EH (cell line): ENCODE measurements around the gene FBLN5.

Source experiments
- DNase-seq: peaks from one replicate; pipeline ENCODE4 v3.0.0-alpha.2; 2015; ENCODE audit warnings: low read depth

Gene FBLN5, protein sequence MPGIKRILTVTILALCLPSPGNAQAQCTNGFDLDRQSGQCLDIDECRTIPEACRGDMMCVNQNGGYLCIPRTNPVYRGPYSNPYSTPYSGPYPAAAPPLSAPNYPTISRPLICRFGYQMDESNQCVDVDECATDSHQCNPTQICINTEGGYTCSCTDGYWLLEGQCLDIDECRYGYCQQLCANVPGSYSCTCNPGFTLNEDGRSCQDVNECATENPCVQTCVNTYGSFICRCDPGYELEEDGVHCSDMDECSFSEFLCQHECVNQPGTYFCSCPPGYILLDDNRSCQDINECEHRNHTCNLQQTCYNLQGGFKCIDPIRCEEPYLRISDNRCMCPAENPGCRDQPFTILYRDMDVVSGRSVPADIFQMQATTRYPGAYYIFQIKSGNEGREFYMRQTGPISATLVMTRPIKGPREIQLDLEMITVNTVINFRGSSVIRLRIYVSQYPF

DNA sequence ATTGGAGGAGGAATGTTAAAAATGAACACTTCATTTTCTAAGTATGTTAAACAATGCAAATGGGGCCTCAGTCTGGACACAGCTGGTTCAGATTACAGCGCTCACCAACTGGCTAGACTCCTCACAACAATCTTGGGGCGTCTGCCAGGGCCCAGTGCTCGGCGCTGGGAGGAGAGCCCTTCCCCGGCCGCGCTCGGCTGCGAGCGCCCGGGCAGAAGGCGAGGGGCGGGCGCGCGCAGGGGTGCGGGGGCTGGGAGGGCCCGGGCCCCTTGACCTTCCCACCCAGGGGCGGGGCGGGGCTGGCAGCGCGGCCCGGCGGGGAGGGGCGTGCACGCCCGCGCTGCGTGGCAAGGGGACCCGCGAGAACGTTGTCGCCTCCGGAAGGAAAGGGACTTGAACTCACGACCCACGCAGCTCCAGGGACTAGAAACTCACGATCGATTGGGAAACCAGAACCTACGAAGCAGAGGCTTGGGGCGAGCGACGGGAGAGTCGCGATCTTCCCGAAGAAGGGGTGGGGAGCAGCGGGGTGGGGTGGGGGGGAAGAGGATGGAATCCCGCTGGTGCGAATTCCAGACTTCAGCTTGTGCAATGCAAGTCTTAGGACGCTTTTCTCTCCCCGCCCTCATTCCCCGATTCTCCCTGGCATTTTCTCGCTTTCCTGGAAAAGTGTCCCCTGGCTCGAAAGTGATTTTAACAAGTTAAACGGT, at the start of gene FBLN5:
FBLN5 (minus strand) TSS at position 220 of the 710 bp plus-strand sequence. CDS start 465 bp downstream, outside the sequence.
- peak; percentile 93 for DNase-seq

DNA sequence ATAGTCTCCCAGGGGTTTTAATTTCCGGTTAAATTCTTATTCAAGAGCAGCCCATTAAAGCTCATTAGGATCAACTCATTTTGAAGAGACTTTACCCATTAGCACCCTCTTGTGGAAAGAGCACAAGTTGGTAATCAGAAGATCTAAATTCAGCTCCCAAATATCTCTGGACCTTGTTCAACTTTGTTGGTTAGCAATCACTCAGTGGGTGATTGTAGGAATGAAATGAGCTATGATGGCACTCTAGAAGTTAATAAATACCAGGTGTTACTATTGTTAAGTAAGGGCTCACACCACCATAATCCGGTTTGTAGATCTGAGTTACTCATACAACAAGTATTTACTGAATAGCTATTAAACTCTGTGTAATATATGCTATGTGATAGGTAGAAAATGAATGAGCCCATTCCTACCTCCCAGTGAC, 49.5 kb upstream of the FBLN5 start:
- peak; percentile 86 for DNase-seq

DNA sequence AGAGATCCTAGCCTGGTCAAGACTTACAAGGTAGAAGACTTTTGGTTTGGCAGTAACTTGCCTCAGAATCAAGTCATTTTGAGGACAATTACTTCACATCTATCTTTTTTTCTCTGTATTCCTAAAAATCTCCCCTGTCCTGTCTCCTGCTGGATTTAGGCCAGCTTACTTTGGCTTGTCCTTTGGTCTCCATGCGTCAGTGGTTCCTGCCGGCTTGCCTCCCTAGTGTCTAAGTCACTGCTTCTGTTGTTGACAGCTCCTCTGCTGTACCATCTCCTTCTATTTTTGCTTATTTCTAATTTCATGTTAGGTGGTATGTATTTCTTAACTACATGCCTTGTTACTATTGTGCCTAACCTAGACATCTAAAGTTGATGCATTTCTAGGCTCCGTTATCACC, 39.7 kb upstream of the FBLN5 start:
- no peak for DNase-seq

DNA sequence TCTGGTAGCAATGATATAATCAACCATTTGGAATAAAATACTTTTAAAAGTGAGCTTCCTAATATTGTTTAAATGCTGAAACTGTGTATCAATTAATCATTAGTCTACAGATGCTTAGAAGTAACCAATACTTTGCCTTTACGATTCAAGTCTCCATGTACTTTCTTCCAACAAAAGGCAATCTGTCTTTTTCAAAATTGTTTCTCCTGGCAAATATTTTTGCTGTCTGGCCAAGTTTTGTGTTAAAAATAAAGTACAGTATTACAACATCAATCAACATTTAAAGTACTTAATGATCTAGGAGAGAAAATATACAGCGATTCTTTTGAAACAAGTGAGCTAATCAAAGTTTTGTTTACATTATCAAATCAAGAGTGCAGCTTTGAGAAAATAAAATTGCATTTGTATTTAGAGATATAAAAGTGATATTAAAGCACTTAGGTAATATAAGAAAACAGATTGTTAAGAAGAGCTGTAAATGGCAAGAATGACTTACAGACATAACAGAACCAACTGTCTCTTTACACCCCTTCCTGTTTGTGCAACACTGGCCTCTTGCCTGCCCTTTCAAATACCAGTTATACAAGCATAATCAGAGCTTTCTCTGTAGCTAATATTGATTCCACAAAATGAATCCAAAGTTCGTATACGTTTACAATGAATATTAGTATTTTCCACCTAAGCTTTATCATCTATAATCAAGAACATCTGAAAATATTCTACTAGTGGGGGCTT, 38.2 kb upstream of the FBLN5 start:
- peak; percentile 40 for DNase-seq

DNA sequence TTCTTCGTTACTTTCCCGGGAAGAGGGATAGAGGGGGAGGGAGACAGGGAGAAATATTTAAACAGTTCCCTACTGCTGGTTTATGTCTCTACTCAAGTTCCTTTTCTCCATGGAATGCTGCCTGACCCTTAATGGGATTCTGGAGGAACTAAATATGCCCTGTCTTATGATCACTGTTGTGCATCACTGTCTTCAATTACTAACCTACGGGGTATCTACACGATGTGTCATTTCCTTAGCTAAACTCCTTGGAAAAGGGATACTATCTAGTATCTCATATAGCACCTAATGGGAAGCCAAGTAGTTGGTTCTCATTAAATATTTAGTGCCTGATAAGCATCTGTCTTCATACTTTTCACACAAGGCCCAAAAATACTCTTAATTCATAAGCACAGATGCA, 37.5 kb upstream of the FBLN5 start:
- peak; percentile 85 for DNase-seq

DNA sequence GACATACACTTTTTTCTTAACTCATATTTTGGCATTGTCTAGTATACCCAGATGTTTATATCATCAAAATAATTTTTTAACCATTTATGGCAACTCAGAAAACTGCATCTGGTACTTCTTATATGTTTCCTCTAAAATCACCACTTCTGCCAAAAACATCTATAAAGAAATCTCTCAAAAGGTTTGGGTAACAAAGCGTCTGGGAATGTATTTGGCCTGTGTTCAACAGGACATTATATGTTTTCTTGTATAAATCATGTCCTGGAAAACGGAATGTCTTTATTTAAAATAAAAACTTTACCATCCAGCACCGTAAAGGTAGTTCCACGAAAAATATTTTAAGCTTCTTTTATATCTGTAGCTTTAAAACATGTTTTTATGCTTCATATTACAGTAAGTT, 36.1 kb upstream of the FBLN5 start:
- DNase-seq, result no peak

DNA sequence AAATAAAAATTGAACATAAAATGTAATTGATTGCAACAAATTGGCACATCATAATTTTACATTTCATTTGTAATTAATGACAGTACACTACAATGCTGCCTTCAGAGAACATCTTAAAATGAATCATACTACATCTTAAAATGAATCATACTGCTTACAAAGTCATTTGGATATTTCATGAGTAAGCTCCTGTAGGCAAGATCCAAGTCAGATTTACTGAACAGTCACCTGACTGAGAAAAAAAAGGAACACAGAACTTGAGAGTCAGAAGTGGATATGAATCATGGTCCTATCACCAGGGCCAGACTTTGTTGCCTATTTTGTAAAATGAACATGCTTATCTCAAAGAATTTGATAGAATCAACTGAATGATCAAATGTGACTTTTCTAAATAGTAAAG, 32.7 kb upstream of the FBLN5 start:
- DNase-seq, result peak; percentile 90

DNA sequence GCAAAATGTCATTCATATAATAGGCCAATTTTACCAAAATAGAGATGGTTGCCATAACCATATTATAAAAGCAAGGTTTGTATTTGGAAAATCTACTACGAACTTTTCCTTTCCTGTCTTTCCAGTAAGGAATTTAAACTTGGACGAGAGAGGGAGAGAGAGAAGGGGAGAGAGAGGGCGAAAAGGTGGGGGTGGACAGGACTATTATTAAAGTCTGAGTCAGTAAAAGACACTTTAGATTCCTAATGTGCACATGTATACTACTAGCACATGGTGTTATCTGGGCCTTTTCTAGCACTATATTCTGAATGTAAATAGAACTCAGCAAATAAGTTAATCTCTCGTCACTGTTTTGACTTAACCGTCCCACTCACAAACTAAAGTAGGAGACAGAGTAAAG, 30.4 kb upstream of the FBLN5 start:
- peak; percentile 44 for DNase-seq

DNA sequence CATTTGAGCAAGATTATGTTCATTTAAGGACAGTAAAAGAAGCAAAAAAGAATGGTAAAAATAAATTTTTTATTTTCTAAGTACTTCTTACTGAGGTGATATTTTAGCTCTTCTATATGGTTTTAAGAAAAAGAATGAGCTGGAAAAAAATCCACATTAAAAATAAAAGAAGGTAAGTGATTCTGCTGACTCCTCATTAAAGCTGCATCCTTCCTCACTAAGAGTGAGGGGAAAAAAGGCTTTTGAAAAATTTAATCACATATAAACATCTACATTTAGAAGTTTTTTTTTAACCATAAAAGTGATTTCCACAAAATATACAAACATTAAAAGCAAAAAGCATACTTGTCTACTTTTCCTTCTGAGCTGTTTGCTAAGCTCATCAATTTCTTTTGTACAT, 28.3 kb upstream of the FBLN5 start:
- DNase-seq, result no peak

DNA sequence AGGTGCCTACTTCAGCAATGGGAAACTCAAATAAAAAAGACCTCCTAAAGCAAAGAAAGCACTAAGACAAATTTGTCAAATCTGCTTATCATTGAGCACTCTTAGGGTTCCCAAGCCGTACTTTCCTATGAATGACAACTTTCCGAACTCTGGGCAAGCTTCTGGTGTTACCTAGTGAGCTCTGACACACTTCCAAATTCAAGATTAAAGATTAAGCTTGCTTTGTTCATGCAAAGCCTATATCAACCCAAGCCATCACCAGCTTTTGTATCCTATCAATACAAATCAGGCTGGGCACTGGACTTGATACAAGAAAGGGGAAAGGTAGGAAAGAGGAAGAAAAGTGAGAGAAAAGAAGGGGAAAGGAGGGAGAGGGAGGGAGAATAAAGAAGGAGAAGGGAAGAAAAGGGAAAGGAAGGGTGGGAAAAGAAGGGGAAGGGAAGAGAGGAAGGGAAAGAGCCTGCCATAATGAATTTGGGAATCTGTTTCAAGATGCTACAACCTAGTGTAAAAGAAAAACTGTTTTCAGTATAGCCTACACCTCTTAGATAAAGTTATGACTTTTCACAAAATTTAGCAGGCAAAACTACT, 23.8 kb upstream of the FBLN5 start:
- no peak for DNase-seq

DNA sequence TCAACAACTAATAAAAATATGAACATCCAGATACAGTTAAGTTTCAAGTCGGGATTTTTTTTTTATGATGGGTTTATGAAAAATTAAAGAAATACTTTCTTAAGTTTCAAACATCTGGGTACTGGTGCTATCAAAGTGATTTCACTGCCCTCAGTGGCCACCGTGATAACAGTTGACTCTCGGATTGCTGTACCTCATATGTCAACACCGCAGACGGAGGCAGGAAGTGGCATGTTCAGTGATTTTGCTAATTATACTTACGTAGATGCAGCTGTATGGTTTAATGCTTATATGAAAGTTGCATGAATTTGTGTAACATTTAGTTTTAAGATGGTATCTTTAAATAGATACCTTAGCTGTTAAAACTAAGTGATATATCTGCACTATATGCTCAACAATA, 20.8 kb upstream of the FBLN5 start:
- no peak for DNase-seq

DNA sequence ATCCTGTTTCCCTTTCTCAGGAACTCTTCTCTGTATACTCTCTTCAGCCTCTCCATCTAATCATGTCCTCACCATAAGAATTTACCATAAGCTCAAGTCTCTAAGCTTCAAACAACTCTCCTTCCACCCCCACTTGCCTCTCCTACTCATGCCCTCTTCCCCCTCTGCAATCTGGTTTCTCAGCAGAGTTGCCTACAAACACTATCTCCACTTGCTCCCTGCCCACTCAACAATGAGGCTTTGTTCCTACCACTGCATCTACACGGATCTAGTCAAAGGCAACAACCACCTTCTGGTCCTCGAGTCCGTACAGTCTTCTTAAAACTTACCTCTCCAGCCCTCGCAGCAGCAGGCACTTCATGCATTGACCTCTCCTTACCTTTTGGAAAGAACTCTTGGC, 17.2 kb upstream of the FBLN5 start:
- DNase-seq, result no peak

DNA sequence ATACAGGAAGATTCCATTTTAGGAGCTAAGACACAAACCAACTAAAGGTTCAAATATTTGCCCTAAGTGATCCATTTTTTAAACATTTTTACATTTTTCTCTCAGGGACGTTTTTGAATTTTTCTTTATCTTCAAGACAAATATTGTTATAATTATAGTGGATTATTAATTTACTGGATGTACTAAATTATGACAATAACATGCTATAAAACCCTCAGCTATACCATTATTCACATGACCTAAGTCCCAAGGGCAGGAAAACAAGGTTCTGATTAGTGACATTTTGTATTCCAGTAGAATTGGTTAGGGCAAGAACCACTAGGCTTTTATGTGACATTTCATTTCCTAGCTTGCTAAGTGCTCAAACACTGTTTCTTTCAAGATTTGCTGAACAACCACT, 16.5 kb upstream of the FBLN5 start:
- no peak for DNase-seq

DNA sequence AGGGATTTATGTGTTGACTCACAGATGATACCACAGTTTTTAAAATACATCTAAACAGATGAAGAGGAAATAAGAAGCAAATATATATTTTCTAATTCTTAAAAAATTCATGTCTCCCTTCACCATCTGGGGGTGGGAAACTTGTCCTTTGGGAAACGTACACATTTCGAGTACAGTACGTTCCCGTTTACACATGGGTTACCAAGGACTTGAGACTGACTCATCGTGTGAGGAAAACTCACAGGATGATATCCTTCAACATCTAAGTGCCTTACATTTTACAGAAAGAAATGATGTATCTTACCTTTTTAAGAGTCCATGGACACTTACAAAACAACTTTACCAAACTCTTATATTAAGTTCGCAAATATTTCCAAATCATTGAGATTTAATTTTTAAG, 16.0 kb upstream of the FBLN5 start:
- DNase-seq, result no peak

DNA sequence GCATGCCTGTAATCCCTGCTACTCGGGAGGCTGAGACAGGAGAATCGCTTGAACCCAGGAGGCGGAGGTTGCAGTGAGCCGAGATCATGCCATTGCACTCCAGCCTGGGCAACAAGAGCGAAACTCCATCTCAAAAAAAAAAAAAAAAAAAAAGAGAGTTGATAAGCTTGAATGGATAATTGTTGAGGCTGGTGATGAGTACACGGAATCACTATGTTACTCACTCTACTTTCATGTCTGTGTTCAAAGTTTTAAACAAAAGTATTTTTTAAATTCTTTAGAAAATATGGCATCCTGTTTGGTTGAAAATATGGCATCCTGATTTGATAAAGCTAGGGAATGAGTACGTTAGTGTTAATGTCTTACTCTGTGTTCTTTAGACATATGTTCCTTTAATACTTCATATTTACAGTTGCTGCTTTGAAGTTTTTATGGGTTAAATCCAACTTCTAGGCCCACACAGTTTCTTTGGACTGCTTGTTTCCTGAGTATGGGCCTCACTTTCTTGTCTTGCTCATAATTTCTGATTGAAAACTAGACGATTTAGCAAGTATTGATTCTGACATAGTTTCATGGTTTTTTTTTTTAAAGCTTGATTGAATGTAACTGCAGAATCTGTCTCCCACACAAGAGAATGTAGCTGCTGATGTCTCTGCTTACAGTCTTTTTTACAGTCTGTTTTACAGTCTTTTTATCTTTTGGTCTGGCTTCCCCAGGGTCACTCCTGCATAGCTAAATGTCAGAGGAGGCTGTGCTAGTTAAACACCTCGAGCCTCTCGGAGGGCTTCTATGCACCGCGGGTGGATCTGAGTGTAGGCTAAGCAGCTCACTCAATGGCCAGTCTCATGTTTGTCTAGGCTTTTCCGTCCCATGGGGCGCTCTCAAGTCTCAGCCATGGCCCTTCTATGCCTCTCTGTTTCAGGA, 14.1 kb upstream of the FBLN5 start:
- DNase-seq, result no peak

DNA sequence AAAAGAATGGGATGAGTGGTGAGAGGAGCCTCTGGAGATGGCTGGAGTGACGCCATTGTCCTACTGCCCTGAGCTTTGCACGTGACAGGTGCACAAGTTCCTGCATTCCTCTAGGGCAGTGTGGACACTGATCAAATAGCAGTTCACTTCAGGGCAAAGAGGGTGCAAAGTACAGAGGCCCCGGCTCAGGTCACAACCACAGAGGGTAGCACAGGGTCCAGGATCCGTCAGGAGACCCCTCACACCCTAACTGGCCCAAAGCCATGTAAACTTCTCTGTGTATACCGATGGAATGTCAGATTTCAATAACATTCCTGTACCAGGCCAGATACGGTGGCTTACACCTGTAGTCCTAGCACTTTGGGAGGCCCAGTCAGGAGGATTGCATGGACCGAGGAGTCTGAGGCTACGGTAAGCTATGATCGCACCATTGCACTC, 10.4 kb upstream of the FBLN5 start:
- no peak for DNase-seq

DNA sequence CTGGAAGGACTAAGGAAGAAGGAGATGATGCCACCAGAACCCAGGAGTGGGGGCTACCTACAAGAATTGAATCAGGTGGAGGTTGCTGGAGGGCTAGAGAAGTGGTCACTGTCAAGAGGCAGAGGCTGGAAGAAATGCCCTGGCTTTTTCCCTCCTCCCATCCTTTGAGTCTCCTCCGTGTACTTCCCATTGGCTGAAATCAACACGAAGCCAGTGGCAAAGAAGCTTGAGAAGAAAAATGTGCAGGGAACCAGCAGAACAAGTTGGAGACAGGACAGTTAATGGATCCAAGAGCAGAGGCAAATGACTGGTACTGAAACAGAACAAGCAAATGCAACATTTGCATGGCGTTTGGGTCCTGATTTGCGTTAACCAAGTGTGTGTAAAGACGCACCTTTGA, 9.1 kb upstream of the FBLN5 start:
- no peak for DNase-seq

DNA sequence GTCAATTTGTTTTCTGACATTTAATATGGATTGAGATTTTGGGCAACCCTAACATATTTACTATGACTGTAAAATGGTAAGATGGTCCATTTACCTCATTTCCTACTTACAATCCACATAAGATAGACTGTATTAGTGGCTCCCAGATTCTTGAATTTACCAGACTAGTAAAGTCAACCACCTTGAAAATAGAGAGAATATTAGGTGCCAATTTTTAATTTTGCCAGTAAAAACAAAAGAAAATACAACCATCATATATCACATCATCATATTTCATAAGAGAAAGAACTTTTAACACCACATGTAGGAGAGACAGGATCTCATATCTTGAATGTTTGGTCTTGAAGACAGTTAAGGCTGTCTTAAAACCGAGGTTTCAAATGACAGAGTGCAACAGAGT, 7.7 kb upstream of the FBLN5 start:
- no peak for DNase-seq

DNA sequence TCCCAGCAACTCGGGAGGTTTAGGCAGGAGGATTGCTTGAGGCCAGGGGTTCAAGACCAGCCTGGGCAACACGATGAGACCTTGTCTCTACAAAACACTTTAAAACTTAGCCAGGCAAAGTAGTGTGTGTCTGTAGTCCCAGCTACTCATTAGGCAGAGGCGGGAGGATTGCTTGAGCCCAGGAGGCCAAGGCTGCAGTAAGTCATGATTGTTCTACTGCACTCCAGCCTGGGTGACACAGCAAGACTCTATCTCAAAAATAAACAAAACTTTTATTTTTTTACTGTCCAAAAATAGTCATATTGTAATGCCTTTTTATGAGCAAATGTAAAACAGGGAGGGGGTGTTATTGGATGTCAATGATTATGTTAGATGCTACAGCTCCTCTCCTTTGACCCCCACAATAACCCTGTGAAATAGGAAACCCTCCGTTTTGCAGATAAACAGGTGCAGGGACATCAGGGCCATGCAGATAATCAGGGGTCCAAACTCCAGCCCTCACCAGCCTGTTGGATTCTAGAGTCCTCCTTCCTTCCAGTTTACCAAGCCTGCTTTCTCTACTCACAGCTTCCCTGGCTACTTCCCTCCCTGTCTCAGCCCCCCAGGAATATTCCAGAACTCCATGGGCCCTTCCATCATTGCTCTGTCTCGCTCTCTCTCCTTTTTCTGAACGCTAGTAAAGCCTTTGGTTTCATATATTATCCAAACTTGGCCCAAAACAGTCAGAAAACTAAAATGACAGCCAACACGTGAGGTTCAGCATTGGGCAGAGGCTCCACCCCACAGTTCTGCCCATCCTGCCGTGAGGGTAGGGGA, 5.9 kb upstream of the FBLN5 start:
- DNase-seq, result peak; percentile 57
